ENCODE data around the gene TCERG1L. TPM values are rescaled to one million over a fixed set of nuclear protein-coding genes. Genes with fewer than 3 reads are reported as not detected.

TCERG1L gene
- total RNA-seq, 2 experiments from 2014 or later = 0.06 TPM; not detected in 1

DNA sequence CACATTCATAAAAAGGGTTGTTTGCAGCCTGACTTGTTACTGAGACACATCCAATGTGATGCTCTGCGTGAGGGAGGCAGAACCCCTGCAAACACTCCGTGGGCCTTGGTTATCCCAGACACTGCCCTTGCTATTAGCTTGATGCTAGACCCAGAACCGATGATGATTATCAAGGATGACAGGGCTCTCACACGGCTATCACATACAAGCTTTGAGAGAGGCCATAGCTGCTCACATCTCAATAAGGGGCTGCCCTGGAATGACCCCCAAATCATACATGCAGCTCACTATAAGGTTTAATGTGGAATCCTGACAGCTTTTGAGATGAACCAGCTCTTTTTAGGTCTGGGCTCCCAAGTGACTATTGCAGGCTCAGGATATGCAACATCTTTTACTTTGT lies 44.4 kb upstream of the TCERG1L start:
- Histone ChIP-seq H3K4me1 (ENCODE audit: insufficient read depth, low read length) (no peaks in the 10 kb centered on the region), H3K27ac (ENCODE audit: low read depth in 1 of 2, low read length in 2 of 2) (no peak overlapping the region), H3K9me3 (ENCODE audit: control insufficient read depth in 1 of 2, insufficient read depth in 1 of 2, low read length in 2 of 2) (peaks cover 0 to 28% of the 10 kb centered on the region in 2 experiments), H3K4me3 (ENCODE audit: low read length) (no peak overlapping the region), H3K36me3 (ENCODE audit: insufficient read depth, low read length) (no peaks in the 10 kb centered on the region), H3K27me3 (ENCODE audit: control insufficient read depth in 1 of 2, insufficient read depth in 2 of 2, low read length in 2 of 2) (no peaks in the 10 kb centered on the region)
- Mint-ChIP-seq H3K27me3 (peaks cover 6% of the 10 kb centered on the region), H3K36me3 (ENCODE audit: low read depth) (no peaks in the 10 kb centered on the region), H3K4me3 (no peak overlapping the region), H3K4me1 (ENCODE audit: low read depth) (no peaks in the 10 kb centered on the region), H3K9me3 (peaks cover 2% of the 10 kb centered on the region), H3K27ac (no peak overlapping the region)
- ChIA-PET CTCF (no interaction called here), POLR2A (no interaction called here)
- DNase-seq (no peak), ATAC-seq (ENCODE audit: poor library complexity) (no peak)
- intact Hi-C loops (cut with DNase I, micrococcal nuclease) = no loop called here
- no peak for TF ChIP-seq CTCF (IDR thresholded peaks at IDR 0.05)

GRCh38 chr10:131355056-131355455 lies 43.5 kb upstream of the TCERG1L start:
- Histone ChIP-seq H3K4me3 (ENCODE audit: low read length) (no peak overlapping the region), H3K27me3 (ENCODE audit: control insufficient read depth in 1 of 2, insufficient read depth in 2 of 2, low read length in 2 of 2) (no peaks in the 10 kb centered on the region), H3K36me3 (ENCODE audit: insufficient read depth, low read length) (no peaks in the 10 kb centered on the region), H3K27ac (ENCODE audit: low read depth in 1 of 2, low read length in 2 of 2) (no peak overlapping the region), H3K4me1 (ENCODE audit: insufficient read depth, low read length) (no peaks in the 10 kb centered on the region), H3K9me3 (ENCODE audit: control insufficient read depth in 1 of 2, insufficient read depth in 1 of 2, low read length in 2 of 2) (peaks cover 0 to 21% of the 10 kb centered on the region in 2 experiments)
- ATAC-seq (ENCODE audit: poor library complexity) (no peak), DNase-seq (no peak)
- H3K36me3 Mint-ChIP-seq (ENCODE audit: low read depth) = no peaks in the 10 kb centered on the region
- ChIA-PET POLR2A (no interaction called here), CTCF (no interaction called here)
- no peak overlapping the region for H3K4me3 Mint-ChIP-seq
- intact Hi-C loops (cut with DNase I, micrococcal nuclease) = no loop called here
- H3K27ac Mint-ChIP-seq = no peak overlapping the region
- TF ChIP-seq CTCF (IDR thresholded peaks at IDR 0.05) = no peak
- H3K4me1 Mint-ChIP-seq (ENCODE audit: low read depth) = no peaks in the 10 kb centered on the region
- peaks cover 9% of the 10 kb centered on the region for H3K27me3 Mint-ChIP-seq
- H3K9me3 Mint-ChIP-seq = no peaks in the 10 kb centered on the region

- ATAC-seq (ENCODE audit: poor library complexity) = no peak
Measured at GRCh38 chr10:131354380-131354779, 42.9 kb upstream of the TCERG1L start.

More at GRCh38 chr10:131354380-131354779, 42.9 kb upstream of the TCERG1L start:
- Histone ChIP-seq H3K4me3 (ENCODE audit: low read length) (no peak overlapping the region), H3K36me3 (ENCODE audit: insufficient read depth, low read length) (no peaks in the 10 kb centered on the region), H3K4me1 (ENCODE audit: insufficient read depth, low read length) (no peaks in the 10 kb centered on the region), H3K27me3 (ENCODE audit: control insufficient read depth in 1 of 2, insufficient read depth in 2 of 2, low read length in 2 of 2) (no peaks in the 10 kb centered on the region), H3K9me3 (ENCODE audit: control insufficient read depth in 1 of 2, insufficient read depth in 1 of 2, low read length in 2 of 2) (peaks cover 0 to 16% of the 10 kb centered on the region in 2 experiments), H3K27ac (ENCODE audit: low read depth in 1 of 2, low read length in 2 of 2) (no peak overlapping the region)
- TF ChIP-seq CTCF (IDR thresholded peaks at IDR 0.05) = no peak
- Mint-ChIP-seq H3K27me3 (peaks cover 9% of the 10 kb centered on the region), H3K27ac (no peak overlapping the region), H3K4me1 (ENCODE audit: low read depth) (no peaks in the 10 kb centered on the region), H3K4me3 (no peak overlapping the region), H3K9me3 (no peaks in the 10 kb centered on the region), H3K36me3 (ENCODE audit: low read depth) (no peaks in the 10 kb centered on the region)
- intact Hi-C loops (cut with DNase I, micrococcal nuclease) = no loop called here
- POLR2A ChIA-PET = no interaction called here
- DNase-seq = no peak
- CTCF ChIA-PET = no interaction called here

All from CD4-positive, alpha-beta T cell (primary cell).